ENCODE results near the gene PLCG2.
"Not testable (repeated sequence)": the region's sequence is repeated elsewhere in the genome, so short reads cannot be mapped to it uniquely, and the experiment has no call there.

DNA sequence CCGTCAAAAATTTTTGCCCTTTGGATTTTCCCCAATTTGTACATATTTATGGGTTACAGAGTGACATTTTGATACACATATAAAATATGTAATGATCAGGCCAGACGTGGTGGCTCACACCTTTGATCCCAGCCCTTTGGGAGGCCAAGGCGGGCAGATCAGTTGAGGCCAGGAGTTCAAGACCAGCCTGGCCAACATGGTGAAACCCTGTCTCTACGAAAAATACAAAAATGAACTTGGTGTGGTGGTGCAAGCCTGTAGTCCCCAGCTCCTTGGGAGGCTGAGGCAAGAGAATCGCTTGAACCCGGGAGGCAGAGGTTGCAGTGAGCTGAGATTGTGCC lies 37.7 kb upstream of the PLCG2 start:
- not testable (repeated sequence) for TF ChIP-seq CTCF (IDR thresholded peaks at IDR 0.05); POLR2A (IDR thresholded peaks at IDR 0.05); POLR2AphosphoS5 (IDR thresholded peaks at IDR 0.05; ENCODE audit: insufficient read depth in 1 of 2, low read depth in 1 of 2)
